Activated T-cell treated with anti-CD3 and anti-CD28 coated beads, Interleukin-2, amount 50 U/mL, for 24 hours (primary cell): ENCODE data around the gene ID2.
"Not testable (repeated sequence)": the region's sequence is repeated elsewhere in the genome, so short reads cannot be mapped to it uniquely, and the experiment has no call there.

ENCODE experiments used
- DNase-seq: peaks from one replicate; pipeline ENCODE4 v3.0.0-alpha.2; 2020
- H3K27ac Mint-ChIP-seq: 2 replicates; pipeline ENCODE4 v1.8.0; 2020; ENCODE audit warnings: mild to moderate bottlenecking, mixed read lengths
- H3K27me3 Mint-ChIP-seq: 2 replicates; pipeline ENCODE4 v1.8.0; 2020; ENCODE audit warnings: mixed read lengths
- H3K36me3 Mint-ChIP-seq: 2 replicates; pipeline ENCODE4 v1.8.0; 2020; ENCODE audit warnings: low read depth, mixed read lengths
- H3K4me1 Mint-ChIP-seq: 2 replicates; pipeline ENCODE4 v1.8.0; 2020; ENCODE audit warnings: low read depth, mixed read lengths
- H3K4me3 Mint-ChIP-seq: 2 replicates; pipeline ENCODE4 v1.8.0; 2020; ENCODE audit warnings: mild to moderate bottlenecking, moderate library complexity, mixed read lengths
- H3K9me3 Mint-ChIP-seq: 2 replicates; pipeline ENCODE4 v1.8.0; 2020; ENCODE audit warnings: mixed read lengths

ID2 gene

GRCh38 chr2:8709611-8710010 lies 27.8 kb downstream of the ID2 start:
- H3K27ac Mint-ChIP-seq = no peak overlapping the region
- no peaks in the 10 kb centered on the region for H3K4me1 Mint-ChIP-seq
- no peak for DNase-seq
- no peaks in the 10 kb centered on the region for H3K36me3 Mint-ChIP-seq
- no peak overlapping the region for H3K4me3 Mint-ChIP-seq
- no peaks in the 10 kb centered on the region for H3K9me3 Mint-ChIP-seq
- H3K27me3 Mint-ChIP-seq = peaks cover 13% of the 10 kb centered on the region

GRCh38 chr2:8710951-8711350 lies 29.1 kb downstream of the ID2 start:
- H3K9me3 Mint-ChIP-seq = peaks cover 5% of the 10 kb centered on the region
- H3K4me3 Mint-ChIP-seq = no peak overlapping the region
- no peak overlapping the region for H3K27ac Mint-ChIP-seq
- peaks cover 13% of the 10 kb centered on the region for H3K27me3 Mint-ChIP-seq
- no peaks in the 10 kb centered on the region for H3K4me1 Mint-ChIP-seq
- H3K36me3 Mint-ChIP-seq = no peaks in the 10 kb centered on the region
- DNase-seq = no peak

- H3K27ac Mint-ChIP-seq = no peak overlapping the region
- no peaks in the 10 kb centered on the region for H3K36me3 Mint-ChIP-seq
- H3K4me3 Mint-ChIP-seq = no peak overlapping the region
Observed at GRCh38 chr2:8714283-8714682, 32.4 kb downstream of the ID2 start.

GRCh38 chr2:8714971-8715370 lies 33.1 kb downstream of the ID2 start:
- Mint-ChIP-seq H3K36me3 (no peaks in the 10 kb centered on the region), H3K4me3 (no peak overlapping the region), H3K9me3 (peaks cover 7% of the 10 kb centered on the region), H3K27me3 (peaks cover 13% of the 10 kb centered on the region), H3K27ac (no peak overlapping the region), H3K4me1 (no peaks in the 10 kb centered on the region)
- DNase-seq = no peak

More at GRCh38 chr2:8714283-8714682, 32.4 kb downstream of the ID2 start:
- Mint-ChIP-seq H3K27me3 (peaks cover 13% of the 10 kb centered on the region), H3K4me1 (no peaks in the 10 kb centered on the region), H3K9me3 (peaks cover 7% of the 10 kb centered on the region)
- no peak for DNase-seq

- no peak overlapping the region for H3K27ac Mint-ChIP-seq
- H3K4me3 Mint-ChIP-seq = no peak overlapping the region
- peaks cover 7% of the 10 kb centered on the region for H3K9me3 Mint-ChIP-seq
- no peaks in the 10 kb centered on the region for H3K4me1 Mint-ChIP-seq
- no peaks in the 10 kb centered on the region for H3K36me3 Mint-ChIP-seq
- H3K27me3 Mint-ChIP-seq = no peaks in the 10 kb centered on the region
- no peak for DNase-seq
Observed at GRCh38 chr2:8719528-8719927, 37.7 kb downstream of the ID2 start.

- no peaks in the 10 kb centered on the region for H3K4me1 Mint-ChIP-seq
Observed at GRCh38 chr2:8720741-8721140, 38.9 kb downstream of the ID2 start.

GRCh38 chr2:8721410-8721809 lies 39.6 kb downstream of the ID2 start:
- Mint-ChIP-seq H3K36me3 (no peaks in the 10 kb centered on the region), H3K9me3 (no peaks in the 10 kb centered on the region)

More at GRCh38 chr2:8720741-8721140, 38.9 kb downstream of the ID2 start:
- Mint-ChIP-seq H3K27me3 (no peaks in the 10 kb centered on the region), H3K4me3 (no peak overlapping the region), H3K27ac (no peak overlapping the region), H3K36me3 (no peaks in the 10 kb centered on the region), H3K9me3 (peaks cover 5% of the 10 kb centered on the region)
- no peak for DNase-seq

GRCh38 chr2:8722986-8723385 lies 41.1 kb downstream of the ID2 start:
- Mint-ChIP-seq H3K27ac (no peak overlapping the region), H3K27me3 (no peaks in the 10 kb centered on the region), H3K36me3 (peaks cover 7% of the 10 kb centered on the region), H3K9me3 (no peaks in the 10 kb centered on the region), H3K4me1 (no peaks in the 10 kb centered on the region), H3K4me3 (no peak overlapping the region)
- DNase-seq = no peak

More at GRCh38 chr2:8721410-8721809, 39.6 kb downstream of the ID2 start:
- Mint-ChIP-seq H3K27ac (no peak overlapping the region), H3K4me1 (no peaks in the 10 kb centered on the region), H3K27me3 (no peaks in the 10 kb centered on the region), H3K4me3 (no peak overlapping the region)
- DNase-seq = no peak

- Mint-ChIP-seq H3K27me3 (no peaks in the 10 kb centered on the region), H3K9me3 (no peaks in the 10 kb centered on the region), H3K36me3 (peaks cover 34% of the 10 kb centered on the region), H3K4me3 (no peak overlapping the region), H3K4me1 (peaks cover 2% of the 10 kb centered on the region), H3K27ac (no peak overlapping the region)
- no peak for DNase-seq
Observed at GRCh38 chr2:8725838-8726237, 44.0 kb downstream of the ID2 start.

- Mint-ChIP-seq H3K27ac (no peak overlapping the region), H3K27me3 (no peaks in the 10 kb centered on the region), H3K9me3 (no peaks in the 10 kb centered on the region), H3K4me3 (no peak overlapping the region), H3K36me3 (peaks cover 58% of the 10 kb centered on the region), H3K4me1 (peaks cover 2% of the 10 kb centered on the region)
- no peak for DNase-seq
Observed at GRCh38 chr2:8728305-8729015, 46.6 kb downstream of the ID2 start.

GRCh38 chr2:8729101-8729500 lies 47.2 kb downstream of the ID2 start:
- not testable (repeated sequence) for H3K9me3 Mint-ChIP-seq, DNase-seq, H3K27me3 Mint-ChIP-seq, H3K4me1 Mint-ChIP-seq, H3K27ac Mint-ChIP-seq, H3K4me3 Mint-ChIP-seq
- H3K36me3 Mint-ChIP-seq = peaks cover 65% of the 10 kb centered on the region

- Mint-ChIP-seq H3K9me3 (no peaks in the 10 kb centered on the region), H3K4me1 (peaks cover 2% of the 10 kb centered on the region), H3K36me3 (peaks cover 72% of the 10 kb centered on the region), H3K27ac (no peak overlapping the region), H3K4me3 (no peak overlapping the region), H3K27me3 (no peaks in the 10 kb centered on the region)
- DNase-seq = no peak
Observed at GRCh38 chr2:8729939-8730338, 48.1 kb downstream of the ID2 start.

GRCh38 chr2:8732601-8733000 lies 50.7 kb downstream of the ID2 start:
- peaks cover 2% of the 10 kb centered on the region for H3K4me1 Mint-ChIP-seq
- H3K9me3 Mint-ChIP-seq = no peaks in the 10 kb centered on the region
- H3K4me3 Mint-ChIP-seq = no peak overlapping the region
- DNase-seq = no peak
- peaks cover 80% of the 10 kb centered on the region for H3K36me3 Mint-ChIP-seq
- no peaks in the 10 kb centered on the region for H3K27me3 Mint-ChIP-seq
- H3K27ac Mint-ChIP-seq = peak overlapping the region; percentile 22
